ENCODE data around the gene ADORA2A. TPM values are rescaled to one million over a fixed set of nuclear protein-coding genes. Genes with fewer than 3 reads are reported as not detected.

ADORA2A gene
- total and polyA plus RNA-seq, 10 of the 15 experiments (the other 5 are each of a cell fraction or from before 2014, with no cell fraction given) = 0.69 to 31.2 (median 18.3) TPM

DNA sequence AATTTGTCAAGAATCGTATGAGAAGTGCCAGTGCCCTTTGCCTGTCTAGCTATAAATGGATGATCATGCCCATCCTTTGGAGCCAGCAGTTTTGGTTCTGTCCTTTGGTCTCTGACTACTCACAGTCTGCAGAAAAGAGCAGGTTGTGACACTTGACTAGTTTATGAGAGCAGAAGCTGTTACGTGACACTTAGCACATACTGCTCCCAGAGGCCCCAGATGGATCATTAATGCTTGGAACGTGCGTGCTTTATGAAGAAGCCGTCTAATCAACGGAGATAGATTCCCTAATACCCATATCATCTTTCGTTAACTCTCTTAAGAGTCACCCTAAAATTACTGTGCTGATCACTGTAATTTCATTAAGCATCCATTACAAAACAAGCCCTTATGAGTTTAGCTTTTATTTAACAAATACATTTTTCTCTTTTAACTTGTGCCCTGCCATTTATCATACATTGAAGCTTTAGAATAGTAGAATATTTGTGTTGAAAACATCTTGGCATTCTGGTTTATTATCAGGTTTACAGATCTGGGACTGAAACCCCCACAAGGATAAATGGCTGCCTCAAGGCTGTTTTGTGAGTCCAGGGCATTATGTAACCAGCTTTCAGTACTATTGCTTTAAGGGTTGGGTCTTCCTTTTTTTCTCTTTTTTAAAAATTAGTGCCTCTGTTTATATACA, 47.0 kb upstream of the ADORA2A start:
- POLR2A ChIA-PET = no interaction called here
- no peaks in the 10 kb centered on the region for H3K79me2 ChIP-seq (ENCODE audit: control insufficient read depth, insufficient read depth, low read length)
- no peak overlapping the region for H3K27ac ChIP-seq (ENCODE audit: control insufficient read depth, insufficient read depth)
- in situ Hi-C loops (cut with MboI) (no loop called here), intact Hi-C loops (cut with micrococcal nuclease; ENCODE audit: unreplicated experiment) (no loop called here)
- H3K4me3 ChIP-seq = no peak overlapping the region
- 97% methylated on average over 7 of the region's 7 CpGs for WGBS (ENCODE audit: insufficient coverage, insufficient replicate concordance, low lambda C conversion rate, missing lambda C conversion rate)
- no peak for ATAC-seq
- FAIRE-seq = no peak
- no peaks in the 10 kb centered on the region for H3K4me1 ChIP-seq (ENCODE audit: control insufficient read depth, insufficient read depth, low read length)
- BruUV-seq (replicated peaks) = no TSS peak
- SMC1A ChIA-PET (ENCODE audit: uncharacterized antibody, unreplicated experiment) = interaction anchor here (0.9 to 2.4 kb wide), 4 partner anchors 19 to 108 kb away, joined by 3 to 9 read pairs (median 4); no protein-coding TSS in a partner anchor
- H3K9ac ChIP-seq (ENCODE audit: control insufficient read depth, insufficient read depth, low read length) = no peak overlapping the region
- H3K27me3 ChIP-seq (replicated peaks in 1 of 2; ENCODE audit: control insufficient read depth in 2 of 2, insufficient read depth in 2 of 2, low read length in 1 of 2) = no peaks in the 10 kb centered on the region
- no peaks in the 10 kb centered on the region for H3K9me3 ChIP-seq (replicated peaks; ENCODE audit: control insufficient read depth, insufficient read depth, low read length)
- no peak overlapping the region for H3K4me2 ChIP-seq (ENCODE audit: control insufficient read depth, insufficient read depth)
- no peak for TF ChIP-seq POLR2AphosphoS2 (IDR thresholded peaks at IDR 0.05; ENCODE audit: low read depth, low read length)
- TF ChIP-seq, protein P1, sequence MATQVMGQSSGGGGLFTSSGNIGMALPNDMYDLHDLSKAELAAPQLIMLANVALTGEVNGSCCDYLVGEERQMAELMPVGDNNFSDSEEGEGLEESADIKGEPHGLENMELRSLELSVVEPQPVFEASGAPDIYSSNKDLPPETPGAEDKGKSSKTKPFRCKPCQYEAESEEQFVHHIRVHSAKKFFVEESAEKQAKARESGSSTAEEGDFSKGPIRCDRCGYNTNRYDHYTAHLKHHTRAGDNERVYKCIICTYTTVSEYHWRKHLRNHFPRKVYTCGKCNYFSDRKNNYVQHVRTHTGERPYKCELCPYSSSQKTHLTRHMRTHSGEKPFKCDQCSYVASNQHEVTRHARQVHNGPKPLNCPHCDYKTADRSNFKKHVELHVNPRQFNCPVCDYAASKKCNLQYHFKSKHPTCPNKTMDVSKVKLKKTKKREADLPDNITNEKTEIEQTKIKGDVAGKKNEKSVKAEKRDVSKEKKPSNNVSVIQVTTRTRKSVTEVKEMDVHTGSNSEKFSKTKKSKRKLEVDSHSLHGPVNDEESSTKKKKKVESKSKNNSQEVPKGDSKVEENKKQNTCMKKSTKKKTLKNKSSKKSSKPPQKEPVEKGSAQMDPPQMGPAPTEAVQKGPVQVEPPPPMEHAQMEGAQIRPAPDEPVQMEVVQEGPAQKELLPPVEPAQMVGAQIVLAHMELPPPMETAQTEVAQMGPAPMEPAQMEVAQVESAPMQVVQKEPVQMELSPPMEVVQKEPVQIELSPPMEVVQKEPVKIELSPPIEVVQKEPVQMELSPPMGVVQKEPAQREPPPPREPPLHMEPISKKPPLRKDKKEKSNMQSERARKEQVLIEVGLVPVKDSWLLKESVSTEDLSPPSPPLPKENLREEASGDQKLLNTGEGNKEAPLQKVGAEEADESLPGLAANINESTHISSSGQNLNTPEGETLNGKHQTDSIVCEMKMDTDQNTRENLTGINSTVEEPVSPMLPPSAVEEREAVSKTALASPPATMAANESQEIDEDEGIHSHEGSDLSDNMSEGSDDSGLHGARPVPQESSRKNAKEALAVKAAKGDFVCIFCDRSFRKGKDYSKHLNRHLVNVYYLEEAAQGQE (IDR thresholded peaks at IDR 0.05; ENCODE audit: low read depth, low read length) = no peak
- TF ChIP-seq, protein P2, sequence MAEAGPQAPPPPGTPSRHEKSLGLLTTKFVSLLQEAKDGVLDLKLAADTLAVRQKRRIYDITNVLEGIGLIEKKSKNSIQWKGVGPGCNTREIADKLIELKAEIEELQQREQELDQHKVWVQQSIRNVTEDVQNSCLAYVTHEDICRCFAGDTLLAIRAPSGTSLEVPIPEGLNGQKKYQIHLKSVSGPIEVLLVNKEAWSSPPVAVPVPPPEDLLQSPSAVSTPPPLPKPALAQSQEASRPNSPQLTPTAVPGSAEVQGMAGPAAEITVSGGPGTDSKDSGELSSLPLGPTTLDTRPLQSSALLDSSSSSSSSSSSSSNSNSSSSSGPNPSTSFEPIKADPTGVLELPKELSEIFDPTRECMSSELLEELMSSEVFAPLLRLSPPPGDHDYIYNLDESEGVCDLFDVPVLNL (IDR thresholded peaks at IDR 0.05; ENCODE audit: low read depth, low read length) = no peak
- TF ChIP-seq, protein P3, sequence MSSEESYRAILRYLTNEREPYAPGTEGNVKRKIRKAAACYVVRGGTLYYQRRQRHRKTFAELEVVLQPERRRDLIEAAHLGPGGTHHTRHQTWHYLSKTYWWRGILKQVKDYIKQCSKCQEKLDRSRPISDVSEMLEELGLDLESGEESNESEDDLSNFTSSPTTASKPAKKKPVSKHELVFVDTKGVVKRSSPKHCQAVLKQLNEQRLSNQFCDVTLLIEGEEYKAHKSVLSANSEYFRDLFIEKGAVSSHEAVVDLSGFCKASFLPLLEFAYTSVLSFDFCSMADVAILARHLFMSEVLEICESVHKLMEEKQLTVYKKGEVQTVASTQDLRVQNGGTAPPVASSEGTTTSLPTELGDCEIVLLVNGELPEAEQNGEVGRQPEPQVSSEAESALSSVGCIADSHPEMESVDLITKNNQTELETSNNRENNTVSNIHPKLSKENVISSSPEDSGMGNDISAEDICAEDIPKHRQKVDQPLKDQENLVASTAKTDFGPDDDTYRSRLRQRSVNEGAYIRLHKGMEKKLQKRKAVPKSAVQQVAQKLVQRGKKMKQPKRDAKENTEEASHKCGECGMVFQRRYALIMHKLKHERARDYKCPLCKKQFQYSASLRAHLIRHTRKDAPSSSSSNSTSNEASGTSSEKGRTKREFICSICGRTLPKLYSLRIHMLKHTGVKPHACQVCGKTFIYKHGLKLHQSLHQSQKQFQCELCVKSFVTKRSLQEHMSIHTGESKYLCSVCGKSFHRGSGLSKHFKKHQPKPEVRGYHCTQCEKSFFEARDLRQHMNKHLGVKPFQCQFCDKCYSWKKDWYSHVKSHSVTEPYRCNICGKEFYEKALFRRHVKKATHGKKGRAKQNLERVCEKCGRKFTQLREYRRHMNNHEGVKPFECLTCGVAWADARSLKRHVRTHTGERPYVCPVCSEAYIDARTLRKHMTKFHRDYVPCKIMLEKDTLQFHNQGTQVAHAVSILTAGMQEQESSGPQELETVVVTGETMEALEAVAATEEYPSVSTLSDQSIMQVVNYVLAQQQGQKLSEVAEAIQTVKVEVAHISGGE (CRISPR knock-in tag; IDR thresholded peaks at IDR 0.05) = no peak
- CTCF ChIA-PET = interaction anchor here (1.2 kb wide), 1 partner anchor 106 kb away, joined by 3 read pairs; no protein-coding TSS in a partner anchor
- no peak for DNase-seq (ENCODE audit: low read depth, low spot score)
- H2AFZ ChIP-seq (ENCODE audit: control insufficient read depth, low read depth, low read length) = no peak overlapping the region
- H3K36me3 ChIP-seq (ENCODE audit: control insufficient read depth in 2 of 2, insufficient read depth in 2 of 2, low read length in 1 of 2) = no peaks in the 10 kb centered on the region; a peak in 1 of 4 replicates
- no peaks in the 10 kb centered on the region for H4K20me1 ChIP-seq (ENCODE audit: control insufficient read depth, insufficient read depth)
- RAD21 ChIA-PET (ENCODE audit: unreplicated experiment) = no interaction called here
